Measurements from ENCODE around the gene CD70. TPM values are rescaled to one million over a fixed set of nuclear protein-coding genes. Genes with fewer than 3 reads are reported as not detected.
A peak's percentile ranks its signal among the peaks of the same experiment; 100 is the strongest.
"Not testable (repeated sequence)": the region's sequence is repeated elsewhere in the genome, so short reads cannot be mapped to it uniquely, and the experiment has no call there.

Gene CD70
- total RNA-seq, 1 donor from 2014 or later: 2.6 TPM

DNA sequence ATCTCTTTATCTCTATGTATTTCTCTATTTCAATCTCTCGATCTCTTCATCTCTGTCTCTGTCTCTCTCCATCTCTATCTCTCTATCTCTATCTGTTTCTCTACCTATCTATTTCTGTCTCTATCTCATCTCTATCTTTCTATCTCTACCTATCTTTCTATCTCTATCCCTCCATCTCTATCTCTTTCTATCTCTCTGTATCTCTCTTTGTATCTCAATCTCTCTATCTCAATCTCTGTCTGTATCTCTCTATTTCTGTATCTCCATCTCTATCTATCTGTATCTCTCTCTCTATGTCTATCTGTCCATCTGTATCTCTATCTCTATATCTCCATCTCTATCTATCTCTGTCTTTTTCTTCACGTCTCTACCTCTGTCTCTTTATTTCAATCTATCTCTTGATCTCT, 34.9 kb downstream of the CD70 start:
- ATAC-seq: no peak
- intact Hi-C loops (cut with DNase I): no loop called here

GRCh38 chr19:6551607-6552450, 39.1 kb downstream of the CD70 start:
- intact Hi-C loops (cut with DNase I): no loop called here
- DNase-seq: peak; percentile 50
- H3K27me3 ChIP-seq (ENCODE audit: low read depth): no peaks in the 10 kb centered on the region
- H3K4me3 ChIP-seq: no peak overlapping the region
- no peak overlapping the region for H3K27ac ChIP-seq
- H3K9me3 ChIP-seq: no peaks in the 10 kb centered on the region
- peaks cover 6% of the 10 kb centered on the region for H3K4me1 ChIP-seq
- H3K36me3 ChIP-seq: no peaks in the 10 kb centered on the region
- peak; percentile 62 to 81 for ATAC-seq
- TF ChIP-seq CTCF (IDR thresholded peaks at IDR 0.05): peak; percentile 24

More for the DNA sequence above, 34.9 kb downstream of the CD70 start:
- no peaks in the 10 kb centered on the region for H3K9me3 ChIP-seq
- no peaks in the 10 kb centered on the region for H3K36me3 ChIP-seq
- peaks cover 6% of the 10 kb centered on the region for H3K4me1 ChIP-seq
- peaks cover 7% of the 10 kb centered on the region for H3K27me3 ChIP-seq (ENCODE audit: low read depth)
- no peak overlapping the region for H3K27ac ChIP-seq
- TF ChIP-seq CTCF (IDR thresholded peaks at IDR 0.05): no peak
- DNase-seq: no peak
- no peak overlapping the region for H3K4me3 ChIP-seq

GRCh38 chr19:6551091-6551490, 39.9 kb downstream of the CD70 start:
- ATAC-seq: peak; percentile 11 to 30
- no peak for DNase-seq
- no peak overlapping the region for H3K4me3 ChIP-seq
- no peak for TF ChIP-seq CTCF (IDR thresholded peaks at IDR 0.05)
- H3K4me1 ChIP-seq: peaks cover 6% of the 10 kb centered on the region
- no peaks in the 10 kb centered on the region for H3K27me3 ChIP-seq (ENCODE audit: low read depth)
- no peaks in the 10 kb centered on the region for H3K36me3 ChIP-seq
- intact Hi-C loops (cut with DNase I): no loop called here
- no peak overlapping the region for H3K27ac ChIP-seq
- H3K9me3 ChIP-seq: no peaks in the 10 kb centered on the region

GRCh38 chr19:6550679-6551078, 40.3 kb downstream of the CD70 start:
- H3K27ac ChIP-seq; DNase-seq; H3K36me3 ChIP-seq; intact Hi-C loops (cut with DNase I); H3K9me3 ChIP-seq; H3K27me3 ChIP-seq (ENCODE audit: low read depth); H3K4me1 ChIP-seq; H3K4me3 ChIP-seq: not testable (repeated sequence)
- peak in 1 of 2 donors; percentile 29 for ATAC-seq

- Histone ChIP-seq H3K36me3 (no peaks in the 10 kb centered on the region), H3K27ac (no peak overlapping the region), H3K4me1 (no peaks in the 10 kb centered on the region), H3K4me3 (no peak overlapping the region), H3K9me3 (no peaks in the 10 kb centered on the region), H3K27me3 (ENCODE audit: low read depth) (no peaks in the 10 kb centered on the region)
- ATAC-seq (no peak), DNase-seq (no peak)
- intact Hi-C loops (cut with DNase I): no loop called here
- no peak for TF ChIP-seq CTCF (IDR thresholded peaks at IDR 0.05)
Observed at GRCh38 chr19:6543866-6544347, 47.0 kb downstream of the CD70 start.

Data from lower lobe of right lung (tissue), 2 donors.